Astrocyte of the cerebellum (primary cell): ENCODE measurements around the gene RSRC1.
"Not testable (repeated sequence)": the region's sequence is repeated elsewhere in the genome, so short reads cannot be mapped to it uniquely, and the experiment has no call there.

Experiments
- DNase-seq: peaks from one replicate; pipeline ENCODE4 v3.0.0-alpha.2; 2011; ENCODE audit warnings: low read depth
- H3K4me3 ChIP-seq: 2 replicates; pipeline ENCODE4 v1.5.1; 2011; ENCODE audit warnings: mild to moderate bottlenecking, low read depth, low read length, moderate library complexity
- in situ Hi-C: cut with HindIII; loops from 2 replicates; pipeline ENCODE4 v1.10.0; 2017; ENCODE audit warnings: low sequenced_read_pairs
- TF ChIP-seq, protein P1 (sequence below): IDR thresholded peaks from 2 replicates; pipeline ENCODE4 v1.5.1; 2012; ENCODE audit warnings: low read length, low read depth, moderate library complexity, mild to moderate bottlenecking; ENCODE audit errors: missing control alignments

RSRC1 gene

DNA sequence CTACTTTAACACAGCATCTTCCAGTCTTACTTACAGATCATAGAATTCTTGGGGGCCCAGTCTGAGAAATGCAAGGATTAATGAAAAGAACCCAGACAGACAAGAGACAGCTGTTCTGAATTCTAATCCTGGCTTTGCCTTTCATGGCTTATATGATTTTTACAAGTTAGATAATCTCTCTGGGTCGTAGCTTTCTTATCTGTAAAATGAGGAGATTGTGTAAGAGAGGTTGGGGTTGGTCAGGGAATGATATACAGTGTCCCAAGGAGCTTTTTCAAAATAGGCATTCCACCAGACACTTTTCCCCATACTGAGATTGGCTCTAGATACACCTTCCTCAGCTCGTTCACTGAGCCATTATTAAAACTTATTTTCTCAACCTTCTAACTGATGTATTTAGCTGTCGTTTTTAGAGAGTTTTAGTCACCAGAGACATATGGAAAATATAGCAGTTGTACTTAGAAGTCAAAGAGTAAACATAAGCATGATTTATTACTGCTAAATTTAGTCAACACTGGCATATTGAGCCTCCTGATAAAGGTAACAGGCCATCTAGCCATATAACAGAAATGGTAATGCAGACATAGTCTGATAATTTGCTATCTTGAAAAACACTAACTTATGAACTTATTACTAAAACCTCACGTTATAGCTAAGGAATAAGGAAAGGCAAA lies 298.1 kb downstream of the RSRC1 start:
- no peak overlapping the region for H3K4me3 ChIP-seq
- in situ Hi-C loops: no loop called here
- TF ChIP-seq, protein P1, sequence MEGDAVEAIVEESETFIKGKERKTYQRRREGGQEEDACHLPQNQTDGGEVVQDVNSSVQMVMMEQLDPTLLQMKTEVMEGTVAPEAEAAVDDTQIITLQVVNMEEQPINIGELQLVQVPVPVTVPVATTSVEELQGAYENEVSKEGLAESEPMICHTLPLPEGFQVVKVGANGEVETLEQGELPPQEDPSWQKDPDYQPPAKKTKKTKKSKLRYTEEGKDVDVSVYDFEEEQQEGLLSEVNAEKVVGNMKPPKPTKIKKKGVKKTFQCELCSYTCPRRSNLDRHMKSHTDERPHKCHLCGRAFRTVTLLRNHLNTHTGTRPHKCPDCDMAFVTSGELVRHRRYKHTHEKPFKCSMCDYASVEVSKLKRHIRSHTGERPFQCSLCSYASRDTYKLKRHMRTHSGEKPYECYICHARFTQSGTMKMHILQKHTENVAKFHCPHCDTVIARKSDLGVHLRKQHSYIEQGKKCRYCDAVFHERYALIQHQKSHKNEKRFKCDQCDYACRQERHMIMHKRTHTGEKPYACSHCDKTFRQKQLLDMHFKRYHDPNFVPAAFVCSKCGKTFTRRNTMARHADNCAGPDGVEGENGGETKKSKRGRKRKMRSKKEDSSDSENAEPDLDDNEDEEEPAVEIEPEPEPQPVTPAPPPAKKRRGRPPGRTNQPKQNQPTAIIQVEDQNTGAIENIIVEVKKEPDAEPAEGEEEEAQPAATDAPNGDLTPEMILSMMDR: no peak
- no peak for DNase-seq

DNA sequence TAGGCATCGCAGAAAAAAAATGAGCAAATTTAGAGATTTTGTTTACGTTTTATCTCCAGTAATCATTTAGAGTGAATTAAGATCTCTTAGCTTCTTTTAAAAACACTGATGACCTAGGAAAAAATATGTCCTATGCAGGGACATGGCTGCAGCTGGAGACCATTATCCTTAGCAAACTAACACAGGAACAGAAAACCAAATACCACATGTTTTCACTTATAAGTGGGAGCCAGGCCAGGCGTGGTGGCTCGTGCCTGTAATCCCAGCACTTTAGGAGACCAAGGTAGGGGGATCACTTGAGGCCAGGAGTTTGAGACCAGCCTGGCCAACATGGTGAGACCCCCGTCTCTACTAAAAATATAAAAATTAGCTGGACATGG lies 298.6 kb downstream of the RSRC1 start:
- in situ Hi-C loops, H3K4me3 ChIP-seq, DNase-seq: not testable (repeated sequence)

DNA sequence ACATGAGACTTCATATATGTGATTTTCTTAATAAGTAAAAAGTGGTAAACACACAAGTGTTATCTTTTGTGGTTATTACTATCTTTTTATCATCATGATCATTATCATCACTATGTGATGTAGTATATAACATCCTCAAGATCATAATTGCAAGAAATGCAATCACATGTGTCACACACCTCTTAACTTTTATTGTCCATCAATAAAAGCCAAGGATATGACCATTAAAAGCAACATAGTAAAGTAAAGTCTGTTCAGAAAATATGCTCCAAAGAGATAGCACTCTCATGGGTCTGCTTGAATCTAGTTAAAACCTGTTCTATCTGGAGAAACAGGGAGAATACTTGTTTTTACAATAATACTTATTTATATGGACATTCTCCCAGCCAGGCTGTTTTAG lies 308.1 kb downstream of the RSRC1 start:
- no peak for DNase-seq
- in situ Hi-C loops: no loop called here
- TF ChIP-seq, protein P1: no peak
- H3K4me3 ChIP-seq: no peak overlapping the region

DNA sequence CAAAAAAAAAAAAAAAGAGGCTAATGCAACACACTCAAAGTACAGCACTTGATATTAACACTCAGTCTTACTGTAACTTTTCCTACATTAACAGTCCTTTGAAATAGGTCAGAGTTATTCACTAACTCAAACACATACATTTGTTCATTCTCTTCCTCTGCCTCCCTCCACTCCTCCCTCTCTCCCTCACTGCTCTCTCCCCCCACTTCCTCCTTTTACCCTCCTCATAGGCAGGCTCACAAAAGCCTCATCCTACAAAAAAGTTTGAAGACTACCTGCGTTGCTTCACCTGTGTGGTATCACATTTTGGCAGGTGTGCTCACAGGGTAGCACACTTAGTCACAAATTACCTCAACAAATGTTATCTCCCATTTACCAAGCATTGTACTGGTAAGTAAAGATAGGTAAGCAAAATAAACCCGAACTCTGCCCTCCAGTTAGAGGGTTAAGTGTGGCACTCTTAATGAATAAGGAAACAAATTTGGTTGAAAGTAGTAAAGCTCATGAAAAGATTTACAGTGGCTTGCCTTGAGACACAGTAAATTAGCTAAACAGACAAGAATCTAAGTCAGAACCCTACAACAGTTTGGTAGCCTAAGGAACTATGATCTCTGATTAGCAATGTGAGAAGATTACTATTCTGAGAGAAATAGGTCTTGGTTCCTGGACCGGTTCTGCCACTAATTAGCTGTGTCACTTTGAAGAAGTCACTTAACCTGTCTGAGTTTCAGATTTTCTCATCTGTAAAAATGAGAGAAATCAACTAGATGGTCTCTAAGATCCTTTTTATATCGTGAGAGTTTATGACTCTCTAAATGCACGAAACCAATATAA lies 310.1 kb downstream of the RSRC1 start:
- DNase-seq: no peak
- no peak overlapping the region for H3K4me3 ChIP-seq
- in situ Hi-C loops: no loop called here
- TF ChIP-seq, protein P1: no peak

DNA sequence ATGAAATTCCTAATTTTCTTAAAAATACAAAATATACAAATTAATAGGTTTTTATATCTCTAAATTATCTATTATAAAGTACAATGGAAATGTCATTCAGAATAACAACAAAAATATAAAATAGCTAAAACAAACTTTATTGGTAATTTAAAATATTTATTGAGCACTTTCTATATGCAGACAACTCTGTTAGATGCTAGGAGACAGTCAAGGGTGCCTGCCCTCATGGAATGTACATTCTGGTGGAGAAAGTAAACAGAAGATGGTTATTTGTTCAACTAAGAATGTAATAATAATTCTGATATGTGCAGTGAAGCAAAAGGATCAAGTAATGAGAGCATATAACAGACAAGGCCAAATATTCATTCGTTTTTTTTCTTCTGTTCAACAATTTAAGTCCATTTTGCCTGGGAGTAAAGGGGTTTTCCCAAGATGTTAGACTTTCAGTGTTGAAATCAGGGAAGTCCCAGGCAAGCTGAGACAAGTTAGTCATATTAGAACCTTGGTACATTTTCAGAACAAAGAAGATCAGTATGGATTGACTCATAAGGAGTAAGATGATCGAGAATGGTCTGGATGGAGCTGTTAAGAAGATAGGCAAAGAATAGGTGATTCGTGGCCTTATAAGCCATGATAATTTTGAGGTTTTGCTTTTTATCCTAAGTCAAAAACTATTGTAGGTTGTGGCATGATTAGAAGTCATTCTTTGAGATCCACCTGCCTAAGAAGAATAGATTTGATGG lies 310.9 kb downstream of the RSRC1 start:
- DNase-seq: no peak
- in situ Hi-C loops: no loop called here
- TF ChIP-seq, protein P1: no peak
- no peak overlapping the region for H3K4me3 ChIP-seq

DNA sequence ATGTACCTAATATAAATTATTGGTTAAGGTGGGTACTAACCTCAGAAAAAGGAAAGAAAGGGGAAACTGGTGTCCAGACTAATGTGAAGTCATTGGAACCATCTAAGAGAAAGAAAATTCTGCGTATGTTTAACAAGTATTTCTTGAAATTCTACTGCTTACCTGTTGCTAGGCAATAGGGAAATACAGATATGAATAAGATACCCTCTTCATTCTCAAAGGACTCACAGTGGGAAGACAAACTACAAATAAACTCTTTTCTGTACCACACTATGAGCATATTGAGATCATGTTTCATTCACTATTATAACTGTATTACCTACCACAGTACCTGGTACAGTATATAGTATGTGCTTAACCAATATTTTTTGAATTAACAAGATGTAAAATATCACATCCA lies 320.6 kb downstream of the RSRC1 start:
- DNase-seq: no peak
- H3K4me3 ChIP-seq: no peak overlapping the region
- in situ Hi-C loops: no loop called here
- TF ChIP-seq, protein P1: no peak
